D721Med (cell line): ENCODE data around the gene IGDCC3.

Experiments used
- DNase-seq: peaks from one replicate; pipeline ENCODE4 v3.0.0; 2011; ENCODE audit warnings: low spot score; ENCODE audit not compliant: insufficient read length
- FAIRE-seq: peaks from 2 replicates; lab custom pipeline; 2011; peaks lifted over from hg19 to GRCh38; lab: Jason Lieb, UNC
- TF ChIP-seq, protein P1 (sequence below): IDR thresholded peaks from 2 replicates; pipeline ENCODE4 v1.5.1; 2012; ENCODE audit warnings: mild to moderate bottlenecking, control low read depth; ENCODE audit not compliant: insufficient read depth; ENCODE audit errors: missing control alignments

Gene IGDCC3

DNA sequence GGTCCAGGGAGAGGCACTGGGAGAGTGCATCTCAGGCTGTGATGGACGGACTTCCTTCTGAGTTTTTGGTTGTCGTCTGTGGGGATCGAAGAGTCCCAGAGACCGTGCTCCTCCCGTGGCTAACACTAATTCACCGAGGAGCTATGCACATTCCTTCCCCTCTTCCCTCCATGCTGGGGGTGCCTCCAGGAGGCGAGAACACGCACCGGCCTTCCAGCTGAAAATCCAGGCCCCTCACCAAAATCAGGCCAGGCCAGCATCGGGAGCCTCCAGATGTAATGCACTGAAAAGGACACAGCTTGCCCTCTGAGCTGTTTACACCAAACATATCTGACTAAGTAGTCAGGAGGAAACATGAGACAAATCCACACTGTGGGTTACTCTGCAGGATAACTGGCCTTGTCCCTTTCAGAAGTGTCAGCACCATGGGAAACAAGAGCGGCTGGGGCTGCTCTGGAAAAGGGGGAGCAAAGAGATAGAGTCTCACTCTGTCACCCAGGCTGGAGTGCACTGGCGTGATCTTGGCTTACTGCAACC, 67.9 kb downstream of the IGDCC3 start:
- FAIRE-seq = no peak
- TF ChIP-seq, protein P1, sequence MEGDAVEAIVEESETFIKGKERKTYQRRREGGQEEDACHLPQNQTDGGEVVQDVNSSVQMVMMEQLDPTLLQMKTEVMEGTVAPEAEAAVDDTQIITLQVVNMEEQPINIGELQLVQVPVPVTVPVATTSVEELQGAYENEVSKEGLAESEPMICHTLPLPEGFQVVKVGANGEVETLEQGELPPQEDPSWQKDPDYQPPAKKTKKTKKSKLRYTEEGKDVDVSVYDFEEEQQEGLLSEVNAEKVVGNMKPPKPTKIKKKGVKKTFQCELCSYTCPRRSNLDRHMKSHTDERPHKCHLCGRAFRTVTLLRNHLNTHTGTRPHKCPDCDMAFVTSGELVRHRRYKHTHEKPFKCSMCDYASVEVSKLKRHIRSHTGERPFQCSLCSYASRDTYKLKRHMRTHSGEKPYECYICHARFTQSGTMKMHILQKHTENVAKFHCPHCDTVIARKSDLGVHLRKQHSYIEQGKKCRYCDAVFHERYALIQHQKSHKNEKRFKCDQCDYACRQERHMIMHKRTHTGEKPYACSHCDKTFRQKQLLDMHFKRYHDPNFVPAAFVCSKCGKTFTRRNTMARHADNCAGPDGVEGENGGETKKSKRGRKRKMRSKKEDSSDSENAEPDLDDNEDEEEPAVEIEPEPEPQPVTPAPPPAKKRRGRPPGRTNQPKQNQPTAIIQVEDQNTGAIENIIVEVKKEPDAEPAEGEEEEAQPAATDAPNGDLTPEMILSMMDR = no peak
- no peak for DNase-seq

DNA sequence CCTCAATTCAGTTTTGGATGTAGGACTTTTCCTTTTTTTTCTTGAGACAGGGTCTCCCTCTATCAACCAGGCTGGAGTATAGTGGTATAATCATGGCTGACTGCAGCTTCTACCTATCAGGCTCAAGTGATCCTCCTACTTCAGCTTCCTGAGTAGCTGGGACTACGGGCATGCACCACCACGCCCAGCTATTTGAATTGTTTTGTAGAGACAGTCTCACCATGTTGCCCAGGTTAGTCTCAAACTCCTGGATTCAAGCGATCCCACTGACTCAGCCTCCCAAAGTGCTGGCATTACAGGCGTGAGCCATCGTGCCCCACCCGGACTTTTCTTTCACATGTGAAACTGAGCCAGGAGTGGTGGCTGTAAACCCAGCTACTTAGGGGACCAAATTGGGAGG, 69.8 kb downstream of the IGDCC3 start:
- FAIRE-seq = no peak
- TF ChIP-seq, protein P1 = no peak

GRCh38 chr15:65306551-65306950, 71.3 kb downstream of the IGDCC3 start:
- FAIRE-seq (no peak), DNase-seq (no peak)
- TF ChIP-seq, protein P1 = no peak

More for the DNA sequence above, 69.8 kb downstream of the IGDCC3 start:
- no peak for DNase-seq

DNA sequence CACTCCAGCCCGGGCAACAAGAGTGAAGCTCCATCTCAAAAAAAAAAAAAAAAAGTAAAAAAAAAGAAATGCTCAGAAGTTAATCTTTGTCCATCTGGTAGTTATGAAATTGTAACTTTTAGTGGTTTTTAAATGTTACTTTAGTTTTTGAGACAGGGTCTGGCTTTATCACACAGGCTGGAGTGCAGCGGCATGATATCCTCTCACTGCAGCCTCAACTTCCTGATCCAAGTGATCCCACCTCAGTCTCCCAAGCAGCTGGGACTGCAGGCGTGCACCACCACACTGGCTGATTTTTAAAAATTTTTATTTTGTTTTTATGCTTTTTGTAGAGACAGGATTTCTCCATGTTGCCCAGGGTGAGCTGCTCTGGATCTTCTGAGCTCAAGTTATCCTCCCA, 72.0 kb downstream of the IGDCC3 start:
- no peak for DNase-seq
- TF ChIP-seq, protein P1 = no peak
- no peak for FAIRE-seq

DNA sequence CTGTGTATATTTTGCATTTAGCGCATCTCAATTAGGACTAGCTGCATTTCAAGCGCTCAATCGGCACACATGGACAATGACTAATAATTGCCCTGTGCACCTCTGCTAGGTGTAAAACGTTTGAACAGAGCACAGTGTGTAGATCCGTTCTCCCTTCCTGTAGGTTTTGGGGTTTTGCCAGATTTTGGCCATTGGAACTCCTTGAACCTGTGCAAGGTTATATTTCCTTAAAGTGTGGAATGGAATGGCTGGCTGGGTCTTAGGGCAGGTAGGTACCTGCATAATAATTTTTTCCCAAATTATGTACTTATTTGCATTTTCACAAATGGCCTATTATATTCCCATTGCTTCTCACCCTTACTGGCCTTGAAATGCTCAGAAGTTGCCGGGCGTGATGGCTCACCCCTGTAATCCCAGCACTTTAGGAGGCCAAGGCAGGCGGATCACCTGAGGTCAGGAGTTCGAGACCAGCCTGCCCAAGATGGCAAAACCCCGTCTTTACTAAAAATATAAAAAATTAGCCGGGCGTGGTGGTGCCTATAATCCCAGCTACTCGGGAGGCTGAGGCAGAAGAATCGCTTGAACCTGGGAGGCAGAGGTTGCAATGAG, 72.5 kb downstream of the IGDCC3 start:
- DNase-seq (no peak), FAIRE-seq (no peak)
- TF ChIP-seq, protein P1 = no peak

DNA sequence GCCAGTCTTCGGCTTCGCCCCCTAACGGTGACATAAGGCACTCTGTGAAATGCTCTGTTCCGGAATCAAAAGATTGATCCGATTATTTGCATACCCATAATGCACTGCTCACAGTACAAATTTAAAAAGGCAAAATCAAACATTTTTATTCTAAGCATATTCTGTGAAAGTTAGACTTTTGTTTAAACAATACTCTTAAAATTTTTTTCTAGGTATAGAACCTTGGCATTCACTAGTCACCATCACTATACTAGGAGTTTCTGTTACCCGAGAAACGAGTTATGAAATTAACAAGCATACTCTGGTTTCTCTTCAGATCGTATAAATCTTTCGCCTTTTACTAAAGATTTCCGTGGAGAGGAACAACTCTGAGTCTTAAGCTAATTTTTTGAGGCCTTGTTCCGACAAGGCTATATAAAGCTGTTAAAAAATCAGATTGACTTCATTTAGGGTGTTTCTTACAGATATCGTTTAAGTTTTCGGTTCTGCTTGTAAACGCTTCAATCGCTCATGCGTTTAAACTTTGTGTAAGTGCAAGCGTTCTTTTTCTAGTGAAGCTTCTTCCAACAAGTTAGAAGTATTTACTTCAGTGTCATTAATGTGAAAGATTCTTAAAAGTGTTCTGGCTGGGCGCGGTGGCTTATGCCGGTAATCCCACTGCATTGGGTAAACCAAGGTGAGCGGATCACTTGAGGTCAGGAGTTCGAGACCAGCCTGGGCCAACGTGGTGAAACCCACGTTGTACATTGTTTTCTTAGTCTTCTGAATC, 73.2 kb downstream of the IGDCC3 start, which contains the start of gene RNU5B-1:
Gene RNU5B-1 (plus strand): TSS at position 297 of the 769 bp plus-strand sequence.
- TF ChIP-seq, protein P1 = peak; percentile 86
- FAIRE-seq (no peak), DNase-seq (no peak)
